Thymus (tissue), 11 donors: ENCODE measurements around the gene RPUSD3. TPM values are rescaled to one million over a fixed set of nuclear protein-coding genes. Genes with fewer than 3 reads are reported as not detected.
"Not testable (repeated sequence)": the region's sequence is repeated elsewhere in the genome, so short reads cannot be mapped to it uniquely, and the experiment has no call there.

Experiments used
- DNase-seq, 9 donors: peaks; one replicate each; pipeline ENCODE4 v3.0.0-alpha.2; 2013; ENCODE audit warnings: low spot score in 9 of 9, low read depth in 6 of 9, missing footprints in 1 of 9
- H3K27ac ChIP-seq, 2 donors: one replicate each; pipeline ENCODE4 v1.5.1; 2013; ENCODE audit warnings: control low read depth in 1 of 2, low read depth in 1 of 2, low read length in 1 of 2, mild to moderate bottlenecking in 1 of 2, moderate library complexity in 1 of 2
- H3K27me3 ChIP-seq, 2 donors: one replicate each; pipeline ENCODE4 v1.5.1; 2013; ENCODE audit warnings: low read length in 1 of 2; ENCODE audit not compliant: control insufficient read depth in 2 of 2, insufficient read depth in 1 of 2
- H3K36me3 ChIP-seq, 2 donors: one replicate each; pipeline ENCODE4 v1.5.1; 2013; ENCODE audit warnings: low read length in 1 of 2, mild to moderate bottlenecking in 1 of 2, moderate library complexity in 1 of 2; ENCODE audit not compliant: control insufficient read depth in 2 of 2, insufficient read depth in 2 of 2
- H3K4me1 ChIP-seq, 2 donors: one replicate each; pipeline ENCODE4 v1.5.1; 2013; ENCODE audit warnings: low read length in 2 of 2; ENCODE audit not compliant: control insufficient read depth in 2 of 2, insufficient read depth in 2 of 2
- H3K4me3 ChIP-seq, 2 donors: one replicate each; pipeline ENCODE4 v1.5.1; 2013; ENCODE audit warnings: low read length in 2 of 2, control low read depth in 1 of 2, mild to moderate bottlenecking in 1 of 2
- H3K9me3 ChIP-seq, 2 donors: one replicate each; pipeline ENCODE4 v1.5.1; 2013; ENCODE audit warnings: low read length in 1 of 2, mild to moderate bottlenecking in 1 of 2; ENCODE audit not compliant: control insufficient read depth in 2 of 2, insufficient read depth in 1 of 2
- WGBS: extraction: QIAGEN DNeasy Blood & Tissue Kit; methylation state at CpG from one replicate; pipeline ENCODE4 v1.1.7; 2013; 5-methylcytosine and 5-hydroxymethylcytosine counted together
- polyA plus RNA-seq: library from polyadenylated mRNA; stranded (reverse); fragments of 200-250 nt; gene quantifications from one replicate; pipeline ENCODE4 v1.2.3, GENCODE V29; 2013
- total RNA-seq: library from RNA; stranded (reverse); fragments of 120-200 nt; gene quantifications from one replicate; pipeline ENCODE4 v1.2.4, GENCODE V29; 2013
- donor health status: healthy.

The RPUSD3 gene
- total and polyA plus RNA-seq, 2 donors: 25.0 to 25.5 TPM

DNA sequence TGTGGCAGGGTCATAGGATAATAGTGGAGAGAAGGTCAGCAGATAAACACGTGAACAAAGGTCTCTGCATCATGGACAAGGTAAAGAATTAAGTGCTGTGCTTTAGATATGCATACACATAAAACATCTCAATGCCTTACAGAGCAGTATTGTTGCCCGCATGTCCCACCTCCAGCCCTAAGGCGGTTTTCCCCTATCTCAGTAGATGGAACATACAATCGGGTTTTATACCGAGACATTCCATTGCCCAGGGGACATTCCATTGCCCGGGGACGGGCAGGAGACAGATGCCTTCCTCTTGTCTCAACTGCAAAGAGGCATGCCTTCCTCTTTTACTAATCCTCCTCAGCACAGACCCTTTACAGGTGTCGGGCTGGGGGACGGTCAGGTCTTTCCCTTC lies 4.1 kb upstream of the RPUSD3 start:
- H3K9me3 ChIP-seq, H3K36me3 ChIP-seq, DNase-seq, H3K27me3 ChIP-seq, H3K4me3 ChIP-seq, H3K27ac ChIP-seq: not testable (repeated sequence)
- 79% methylated on average over 9 of the region's 9 CpGs for WGBS
- peaks cover 7 to 13% of the 10 kb centered on the region in 2 donors for H3K4me1 ChIP-seq

DNA sequence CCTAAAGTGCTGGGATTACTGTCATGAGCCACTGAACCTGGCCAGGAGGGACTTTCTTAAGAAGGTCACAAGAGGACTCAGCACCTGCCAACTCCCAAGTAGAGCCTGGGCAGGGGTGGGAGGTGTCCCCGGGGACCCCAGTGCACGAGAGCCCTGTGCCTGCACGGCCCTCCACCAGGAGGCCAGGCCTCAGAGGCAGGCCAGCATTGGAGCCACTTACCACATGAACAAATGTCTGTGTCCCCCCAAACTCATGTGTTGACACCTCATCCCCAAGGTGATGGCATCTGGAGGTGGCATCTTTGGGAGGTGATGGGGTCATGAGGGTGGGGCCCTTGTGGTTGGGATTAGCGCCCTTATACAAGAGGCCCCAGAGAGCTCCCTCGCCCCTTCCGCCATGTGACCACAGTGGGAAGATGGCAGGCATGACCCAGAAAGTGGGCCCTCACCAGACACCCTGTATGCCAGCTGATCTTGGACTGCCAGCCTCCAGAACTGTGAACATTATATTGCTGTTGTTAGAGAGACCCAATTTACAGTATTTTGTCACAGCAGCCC lies 3.2 kb upstream of the RPUSD3 start:
- Histone ChIP-seq H3K36me3 (peaks cover 1 to 2% of the 10 kb centered on the region in 2 donors), H3K4me1 (peaks cover 9 to 17% of the 10 kb centered on the region in 2 donors), H3K27me3 (no peaks in the 10 kb centered on the region), H3K27ac (no peak overlapping the region), H3K4me3 (no peak overlapping the region), H3K9me3 (peaks cover 0 to 8% of the 10 kb centered on the region in 2 donors)
- 97% methylated on average over 6 of the region's 6 CpGs for WGBS
- no peak for DNase-seq

DNA sequence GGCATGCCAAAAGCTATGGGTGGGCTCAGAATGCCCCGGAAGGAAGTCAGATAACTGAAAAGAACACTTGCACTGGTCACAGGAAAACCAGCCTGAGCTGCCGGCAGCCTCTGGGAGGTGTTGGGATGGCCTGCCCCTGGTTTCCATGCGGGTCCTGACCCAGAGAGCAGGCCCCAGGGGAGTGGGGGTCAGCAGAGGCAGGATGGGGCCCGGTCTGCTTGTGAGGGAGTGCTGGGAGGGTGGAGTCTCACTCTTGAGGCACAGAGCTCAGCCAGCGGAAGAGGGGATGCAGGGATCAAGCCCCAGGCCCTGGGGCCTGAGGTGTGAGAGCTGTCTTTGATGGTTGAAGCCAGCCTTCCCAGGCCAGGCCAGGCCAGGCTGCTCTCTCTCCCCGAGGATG lies 2.4 kb upstream of the RPUSD3 start:
- 79% methylated on average over 6 of the region's 6 CpGs for WGBS
- Histone ChIP-seq H3K27me3 (no peaks in the 10 kb centered on the region), H3K27ac (no peak overlapping the region), H3K9me3 (peaks cover 0 to 8% of the 10 kb centered on the region in 2 donors), H3K36me3 (peaks cover 9 to 10% of the 10 kb centered on the region in 2 donors), H3K4me1 (peaks cover 9 to 17% of the 10 kb centered on the region in 2 donors), H3K4me3 (no peak overlapping the region)
- DNase-seq: no peak

DNA sequence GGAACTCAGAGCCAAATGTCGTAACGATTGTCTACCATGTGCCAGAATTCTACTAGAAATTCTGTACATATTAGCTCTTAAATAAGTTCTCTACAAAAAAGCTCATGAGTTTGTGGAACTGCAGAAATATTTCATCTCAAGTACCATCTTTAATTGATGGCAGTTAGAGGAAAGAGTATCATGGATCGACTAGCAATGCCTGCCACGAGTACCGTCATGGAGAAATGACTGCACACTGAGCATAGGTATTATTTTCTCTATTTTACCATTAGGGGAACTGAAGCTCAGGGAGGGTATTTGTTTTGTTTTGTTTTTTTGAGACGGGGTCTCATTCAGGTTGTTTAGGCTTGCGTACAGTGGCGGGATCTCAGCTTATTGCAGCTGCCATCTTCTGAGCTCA lies 2.8 kb downstream of the RPUSD3 start:
- no peak overlapping the region for H3K27ac ChIP-seq

DNA sequence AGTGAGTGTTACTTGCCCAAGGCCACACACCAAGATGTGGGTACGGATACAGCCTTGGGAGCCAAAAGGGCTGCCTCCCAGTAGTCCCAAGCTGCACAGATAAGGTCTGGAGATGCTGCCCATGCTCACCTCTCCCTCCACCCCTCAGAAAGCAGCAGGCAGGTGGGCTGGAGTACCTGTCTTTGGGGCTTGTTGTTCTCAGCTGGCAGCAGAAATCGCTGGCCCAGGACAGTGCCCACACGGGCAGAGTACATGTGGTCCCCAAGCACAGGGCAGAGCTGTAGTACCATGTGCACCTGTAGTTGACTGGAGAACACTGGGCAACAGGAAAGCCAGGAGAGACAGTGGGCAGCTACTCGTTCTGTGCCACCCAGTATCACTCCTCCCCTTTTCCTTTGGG lies 5.0 kb downstream of the RPUSD3 start:
- H3K36me3 ChIP-seq: peaks cover 44 to 56% of the 10 kb centered on the region in 2 donors
- H3K4me3 ChIP-seq: no peak overlapping the region
- no peak overlapping the region for H3K27ac ChIP-seq
- DNase-seq: no peak
- no peaks in the 10 kb centered on the region for H3K27me3 ChIP-seq
- 93% methylated on average over 4 of the region's 4 CpGs for WGBS
- peaks cover 5 to 20% of the 10 kb centered on the region in 2 donors for H3K4me1 ChIP-seq
- no peaks in the 10 kb centered on the region for H3K9me3 ChIP-seq

More for the DNA sequence above, 2.8 kb downstream of the RPUSD3 start:
- Histone ChIP-seq H3K4me3 (no peak overlapping the region), H3K27me3 (no peaks in the 10 kb centered on the region), H3K9me3 (no peaks in the 10 kb centered on the region), H3K36me3 (peaks cover 25 to 37% of the 10 kb centered on the region in 2 donors), H3K4me1 (peaks cover 9 to 27% of the 10 kb centered on the region in 2 donors)
- DNase-seq: no peak
- WGBS: 86% methylated on average over 8 of the region's 8 CpGs

DNA sequence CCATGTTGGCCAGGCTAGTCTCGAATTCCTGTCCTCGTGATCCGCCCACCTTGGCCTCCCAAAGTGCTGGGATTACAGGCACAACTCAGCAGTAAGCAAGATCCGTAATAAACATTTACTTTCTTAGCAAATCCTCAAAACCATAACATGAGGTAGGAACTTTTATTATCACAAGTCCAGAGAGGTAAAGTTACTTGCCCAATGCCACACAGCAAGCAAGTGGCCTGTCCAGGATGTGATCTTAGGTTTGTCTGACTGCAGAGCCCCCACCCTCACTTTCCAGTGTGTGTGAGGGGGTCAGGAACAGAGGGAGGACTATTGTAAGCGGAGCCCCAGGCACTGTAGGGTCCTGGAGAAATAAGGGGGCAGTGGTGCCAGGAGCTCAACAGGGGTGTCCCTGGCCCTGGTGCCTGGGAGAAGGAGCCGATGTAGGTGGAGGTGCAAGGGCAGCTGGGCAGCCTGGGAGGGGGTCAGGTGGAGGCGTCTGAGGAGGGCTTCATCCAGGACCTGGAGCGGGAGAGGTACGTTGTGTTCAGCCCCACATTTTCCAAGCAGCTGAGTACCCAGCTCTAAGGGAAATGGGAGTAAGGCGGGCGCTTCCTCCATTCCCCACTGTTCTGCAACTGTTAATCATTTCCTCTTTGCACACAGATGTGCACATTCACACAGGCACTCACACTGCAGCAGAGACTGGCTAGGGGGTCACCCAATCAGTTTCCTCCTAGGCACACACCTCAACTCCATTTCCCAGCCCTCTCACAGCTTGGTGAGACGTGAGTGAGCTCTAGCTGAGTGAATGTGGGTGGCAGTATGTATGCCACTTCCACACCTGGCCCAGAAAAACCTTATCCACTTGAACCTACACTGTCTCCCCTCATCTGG lies 5.9 kb downstream of the RPUSD3 start:
- Histone ChIP-seq H3K4me3 (no peak overlapping the region), H3K27me3 (no peaks in the 10 kb centered on the region), H3K9me3 (no peaks in the 10 kb centered on the region), H3K27ac (no peak overlapping the region), H3K36me3 (peaks cover 50 to 63% of the 10 kb centered on the region in 2 donors), H3K4me1 (peaks cover 3 to 17% of the 10 kb centered on the region in 2 donors)
- peak in 1 of 9 donors; percentile 42 for DNase-seq
- WGBS: 80% methylated on average over 12 of the region's 12 CpGs

DNA sequence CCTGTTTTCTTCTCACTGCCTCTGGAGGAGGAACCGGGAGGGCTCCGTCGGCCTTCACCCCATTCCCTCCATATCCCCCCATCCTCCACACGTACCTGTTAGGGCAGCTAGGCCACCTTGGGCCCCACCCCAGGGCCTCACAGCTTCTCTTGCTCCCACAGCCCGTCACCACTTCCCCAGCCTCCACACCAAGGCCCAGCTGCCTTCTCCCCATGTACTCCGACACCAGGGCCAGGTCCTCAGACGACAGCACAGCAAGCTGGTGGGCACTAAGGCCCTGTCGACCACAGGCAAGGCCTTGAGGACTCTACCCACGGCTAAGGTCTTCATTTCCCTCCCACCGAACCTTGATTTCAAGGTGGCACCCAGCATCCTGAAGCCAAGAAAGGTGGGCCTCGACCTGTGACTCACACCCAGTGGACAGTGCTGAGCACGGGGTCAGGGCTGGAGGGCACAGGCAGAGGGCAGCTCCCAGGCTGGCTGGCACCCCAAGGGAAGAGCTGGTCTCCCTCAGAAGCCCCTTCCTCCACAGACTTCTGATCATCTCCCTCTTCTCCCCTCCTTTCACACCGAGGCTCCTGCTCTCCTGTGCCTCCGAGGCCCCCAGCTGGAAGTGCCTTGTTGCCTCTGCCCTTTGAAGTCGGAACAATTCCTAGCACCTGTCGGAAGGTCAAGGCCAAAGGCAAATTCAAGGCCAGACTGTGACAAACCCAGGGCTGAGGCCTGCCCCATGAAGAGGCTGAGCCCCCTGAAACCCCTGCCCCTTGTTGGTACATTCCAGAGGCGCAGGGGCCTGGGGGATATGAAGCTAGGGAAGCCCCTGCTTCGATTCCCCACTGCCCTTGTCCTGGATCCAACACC lies 9.1 kb downstream of the RPUSD3 start:
- Histone ChIP-seq H3K27me3 (no peaks in the 10 kb centered on the region), H3K9me3 (no peaks in the 10 kb centered on the region), H3K4me3 (no peak overlapping the region), H3K4me1 (peaks cover 0 to 12% of the 10 kb centered on the region in 2 donors), H3K36me3 (peaks cover 45 to 53% of the 10 kb centered on the region in 2 donors), H3K27ac (no peak overlapping the region)
- DNase-seq: no peak
- WGBS: 97% methylated on average over 18 of the region's 18 CpGs

DNA sequence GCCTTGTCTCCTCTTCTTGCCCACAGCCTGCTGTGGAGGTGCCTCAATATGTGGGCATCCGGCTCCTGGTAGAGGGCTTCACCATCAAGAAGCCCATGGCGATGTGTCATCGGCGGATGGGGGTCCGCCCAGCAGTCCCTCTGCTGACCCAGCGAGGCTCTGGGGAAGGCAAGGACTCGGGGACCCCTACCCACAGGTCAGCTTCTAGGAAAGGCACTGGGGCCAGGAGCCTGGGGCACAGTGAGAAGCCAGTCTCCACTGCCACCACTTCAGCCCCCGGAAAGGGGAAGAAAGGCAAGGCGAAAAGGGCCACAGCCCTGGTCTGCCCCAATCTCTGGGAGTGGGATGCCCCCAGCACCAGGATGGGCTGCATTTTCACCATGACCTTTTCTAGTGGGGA lies 10.7 kb downstream of the RPUSD3 start:
- no peak for DNase-seq
- WGBS: 98% methylated on average over 9 of the region's 9 CpGs
- Histone ChIP-seq H3K9me3 (no peaks in the 10 kb centered on the region), H3K27ac (no peak overlapping the region), H3K4me1 (peaks cover 0 to 4% of the 10 kb centered on the region in 2 donors), H3K36me3 (peaks cover 46 to 54% of the 10 kb centered on the region in 2 donors), H3K27me3 (no peaks in the 10 kb centered on the region), H3K4me3 (no peak overlapping the region)
